HPDE6-E6E7 (cell line): Measurements from ENCODE around the gene RBMXL3.

Experiments
- DNase-seq: peaks from one replicate; pipeline ENCODE4 v3.0.0; 2011; ENCODE audit warnings: missing footprints; ENCODE audit errors: extremely low spot score

The RBMXL3 gene

DNA sequence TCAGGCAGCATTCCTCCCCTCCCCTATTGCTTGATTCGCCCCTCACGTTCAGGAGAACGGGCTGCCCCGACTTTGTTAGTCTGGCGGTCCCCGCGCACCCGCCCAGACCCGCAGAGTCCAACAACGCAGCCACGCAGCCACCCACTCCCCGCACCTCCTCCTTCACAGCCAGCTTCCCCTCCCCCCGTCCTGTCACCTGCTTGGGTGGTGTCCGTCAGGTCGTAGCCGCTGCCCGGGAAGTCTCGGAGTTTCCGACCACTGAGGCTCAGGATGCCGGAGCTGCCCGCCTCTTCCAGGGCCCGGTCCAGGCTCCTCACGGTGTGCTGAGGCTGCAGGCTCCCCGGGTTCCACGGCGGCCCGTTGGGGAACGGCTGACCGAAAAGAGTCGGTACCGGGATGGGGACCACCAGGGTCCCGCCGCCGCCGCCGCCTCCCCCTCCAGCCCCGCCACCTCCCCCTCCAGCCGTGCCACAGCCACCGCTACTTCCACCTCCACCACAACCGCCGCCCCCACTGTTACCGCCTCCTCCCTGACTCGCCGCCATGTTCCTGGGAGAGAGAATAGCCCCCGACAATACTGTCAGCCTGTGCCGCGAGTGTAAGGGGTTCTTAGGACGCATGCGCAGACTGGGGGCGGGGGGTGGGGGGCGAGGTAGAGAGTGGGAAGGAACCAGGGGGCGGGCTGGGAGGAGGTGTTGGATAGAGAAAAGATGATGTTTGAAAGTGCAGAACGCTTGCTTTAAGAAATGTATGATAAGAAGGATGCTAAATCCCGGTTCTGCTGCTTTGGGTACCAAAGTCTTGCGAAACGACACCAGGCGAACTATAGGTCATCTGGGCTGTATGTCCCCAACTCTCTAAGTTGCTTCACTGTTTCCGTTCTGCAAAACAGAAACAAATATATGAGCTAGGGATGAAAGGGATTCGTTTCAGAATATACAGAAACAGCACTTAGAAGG lies 44.6 kb downstream of the RBMXL3 start, which contains the start of gene LRCH2:
LRCH2 (minus strand) TSS at position 600 of the 959 bp plus-strand sequence; CDS start at position 545, 55 bp downstream.
- no peak for DNase-seq

DNA sequence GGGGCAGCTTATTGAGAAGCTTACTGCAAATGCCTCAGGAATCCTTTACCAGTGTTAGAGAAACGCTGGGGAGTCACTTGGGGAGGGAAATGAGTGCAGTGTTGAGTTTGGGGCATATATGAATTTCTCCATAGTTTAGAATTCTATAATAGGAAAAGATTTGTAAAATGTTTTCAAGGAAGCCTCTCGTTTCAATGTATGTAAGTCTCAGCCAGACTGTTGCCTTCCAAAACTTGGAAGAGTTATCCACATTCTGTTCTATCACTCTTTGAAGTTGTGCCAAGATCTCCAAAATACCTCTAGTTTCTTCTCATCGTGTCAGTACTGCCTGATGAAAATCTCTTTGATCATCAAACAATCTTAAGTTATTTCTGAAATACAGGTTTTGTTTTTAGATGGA lies 45.3 kb downstream of the RBMXL3 start:
- DNase-seq, result no peak

DNA sequence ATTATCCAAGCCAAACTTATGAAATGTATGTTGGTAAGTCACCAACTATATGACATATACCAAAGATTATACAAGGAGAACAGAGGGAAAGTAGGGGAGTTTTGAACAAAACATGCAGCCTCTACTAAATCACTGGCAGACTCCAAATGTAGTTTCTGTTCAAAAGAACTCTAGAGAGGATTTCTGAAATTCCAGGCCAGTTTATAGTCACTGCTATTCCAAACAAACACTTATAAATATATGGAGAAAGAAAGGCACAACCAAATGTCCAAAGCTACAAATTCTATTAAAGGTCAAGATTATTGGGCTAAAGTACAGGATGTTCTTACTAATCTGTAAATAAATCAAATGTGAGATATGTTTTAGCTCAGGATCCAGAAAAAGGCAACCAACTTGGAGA lies 47.4 kb downstream of the RBMXL3 start:
- DNase-seq, result no peak

DNA sequence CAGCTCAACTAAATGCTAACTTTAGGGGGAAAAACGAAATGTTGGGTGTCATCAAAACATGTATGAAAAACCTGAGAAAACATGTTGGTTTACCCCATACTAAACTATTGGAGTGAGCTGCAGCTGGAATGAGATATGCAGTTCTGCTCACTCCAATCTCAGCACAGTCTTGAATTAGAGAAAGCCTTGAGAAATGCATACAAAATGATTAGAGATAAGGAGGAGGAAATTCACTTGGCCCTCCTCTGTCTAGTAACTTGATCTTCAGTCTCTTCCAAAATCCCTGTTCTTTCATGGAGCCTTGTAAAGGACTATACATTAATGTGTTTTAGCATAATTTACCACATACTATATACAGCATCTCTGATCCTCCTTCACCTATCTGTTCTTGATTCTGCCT lies 47.8 kb downstream of the RBMXL3 start:
- no peak for DNase-seq
